Activated gamma-delta T cell treated with Interleukin-2 at 50 U/mL for 16 hours (primary cell): ENCODE results near the gene GARIN3.
"Not testable (repeated sequence)": the region's sequence is repeated elsewhere in the genome, so short reads cannot be mapped to it uniquely, and the experiment has no call there.

Source experiments
- DNase-seq: peaks from one replicate; pipeline ENCODE4 v3.0.0-alpha.2; 2020

Gene GARIN3

DNA sequence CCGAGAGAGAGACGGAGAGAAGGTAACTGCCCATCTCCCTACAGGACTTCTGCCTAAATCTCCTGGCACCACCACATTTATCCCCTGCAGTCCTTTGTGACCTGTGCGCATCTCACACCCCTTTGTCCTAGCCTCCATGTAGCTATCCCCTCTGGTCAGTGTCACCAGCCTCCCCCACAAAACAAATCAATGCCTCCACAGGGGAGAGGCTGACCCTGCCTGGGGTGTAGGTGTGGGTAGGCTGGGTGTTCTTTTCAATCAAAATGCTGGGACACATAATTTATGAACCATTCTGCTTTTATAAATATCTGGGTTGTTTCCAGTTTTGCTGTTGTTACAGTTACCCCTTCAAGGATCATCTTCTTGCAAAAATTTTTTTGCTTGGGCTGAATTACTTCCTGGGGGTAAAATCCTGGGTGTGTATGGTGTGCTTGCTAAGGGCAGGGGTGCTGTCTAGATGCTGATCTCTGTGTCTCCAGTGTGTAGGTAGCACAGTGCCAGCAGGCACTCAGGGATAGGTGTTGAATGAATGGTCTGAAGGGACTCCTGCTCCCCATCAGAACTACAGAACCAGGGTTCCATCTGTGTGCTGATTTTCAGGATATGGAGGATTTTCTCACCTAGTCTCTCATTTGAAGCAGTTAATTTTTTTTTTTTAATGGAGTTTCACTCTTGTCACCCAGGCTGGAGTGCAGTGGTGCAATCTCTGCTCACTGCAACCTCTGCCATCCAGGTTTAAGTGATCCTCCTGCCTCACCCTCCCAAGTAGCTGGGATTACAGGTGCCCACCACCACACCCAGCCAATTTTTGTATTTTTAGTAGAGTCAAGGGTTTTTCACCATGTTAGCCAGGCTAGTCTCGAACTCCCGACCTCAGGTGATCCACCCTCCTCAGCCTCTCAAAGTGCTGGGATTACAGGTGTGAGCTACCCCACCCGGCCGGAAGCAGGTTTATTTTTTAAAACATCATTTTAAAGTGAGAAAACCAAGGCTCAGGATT lies at the start of gene GARIN3:
Gene GARIN3, minus strand, starts transcription at position 51 of the 1,000 bp plus-strand sequence. CDS start 96 bp downstream, outside the sequence.
- DNase-seq = no peak

DNA sequence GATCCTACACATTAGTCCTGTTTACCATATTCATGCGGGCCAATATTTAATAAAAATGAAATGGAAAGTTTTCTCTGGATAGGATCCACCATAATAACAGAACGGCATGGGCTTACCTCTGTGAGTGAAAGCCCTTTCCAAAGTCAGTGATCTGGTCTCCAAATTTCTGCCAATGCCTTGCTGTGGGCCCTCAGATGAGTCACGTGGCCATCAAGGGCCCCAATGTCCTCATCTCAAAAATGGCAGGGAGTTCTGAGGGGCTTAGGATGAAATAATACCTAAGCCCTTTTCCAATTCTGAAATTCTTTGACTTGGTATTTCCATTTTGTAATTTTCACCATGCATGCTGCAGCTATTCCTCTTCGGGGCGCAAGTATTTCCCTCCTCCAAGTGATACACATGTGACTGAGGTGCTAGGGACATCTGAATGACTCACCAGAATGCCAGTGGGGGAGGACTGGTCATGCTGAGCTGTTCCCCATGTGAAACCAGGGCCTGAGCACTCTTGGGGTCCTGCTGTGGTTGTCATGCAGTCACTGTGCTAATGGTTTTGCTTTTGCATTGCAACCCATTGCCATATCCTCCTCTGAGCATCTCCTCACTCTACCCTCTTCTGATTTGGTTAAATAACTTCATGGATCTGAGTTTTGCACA lies 49.6 kb upstream of the GARIN3 start:
- no peak for DNase-seq

- DNase-seq = peak; percentile 29
Measured at GRCh38 chr5:157214861-157215513, 48.9 kb upstream of the GARIN3 start.

- no peak for DNase-seq
Measured at GRCh38 chr5:157214415-157214814, 48.4 kb upstream of the GARIN3 start.

- DNase-seq = no peak
Measured at GRCh38 chr5:157213527-157214243, 47.6 kb upstream of the GARIN3 start.

- DNase-seq = no peak
Measured at GRCh38 chr5:157212307-157212706, 46.2 kb upstream of the GARIN3 start.

- not testable (repeated sequence) for DNase-seq
Measured at GRCh38 chr5:157210652-157211051, 44.6 kb upstream of the GARIN3 start.

GRCh38 chr5:157205708-157206107 lies 39.6 kb upstream of the GARIN3 start:
- DNase-seq = no peak

DNA sequence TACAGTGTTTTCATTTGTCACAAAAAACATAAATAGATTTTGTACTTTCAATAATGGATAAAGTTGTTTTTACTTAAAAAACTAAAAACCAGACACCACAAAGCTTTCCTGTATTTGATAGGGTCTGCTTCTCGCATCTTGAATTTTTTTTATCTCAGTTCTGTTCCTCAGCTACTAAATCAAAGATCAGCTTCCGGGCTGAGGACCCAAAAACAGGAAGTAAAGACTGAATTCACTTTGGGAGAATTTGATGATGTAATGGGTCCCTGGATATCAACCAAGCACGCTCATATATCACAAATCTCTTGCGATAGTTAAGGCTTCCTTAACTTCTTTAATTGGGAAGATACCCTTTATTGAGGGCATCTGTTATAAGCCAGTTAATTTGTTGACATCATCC lies 38.7 kb upstream of the GARIN3 start:
- DNase-seq = no peak

- no peak for DNase-seq
Measured at GRCh38 chr5:157203417-157203816, 37.4 kb upstream of the GARIN3 start.

DNA sequence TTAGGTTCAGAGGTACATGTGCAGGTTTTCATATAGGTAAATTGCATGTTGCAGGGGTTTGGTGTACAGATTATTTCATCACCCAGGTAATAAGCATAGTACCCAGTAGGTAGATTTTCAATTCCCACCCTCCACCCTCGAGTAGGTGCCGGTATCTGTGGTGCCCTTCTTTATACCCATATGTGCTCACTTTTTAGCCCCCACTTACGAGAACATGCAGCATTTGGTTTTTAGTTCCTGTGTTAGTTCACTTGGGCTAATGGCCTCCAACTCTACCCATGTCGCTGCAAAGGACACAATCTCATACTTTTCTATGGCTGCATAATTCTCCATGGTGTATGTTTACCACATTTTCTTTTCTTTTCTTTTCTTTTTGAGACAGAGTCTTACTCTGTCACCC lies 35.8 kb upstream of the GARIN3 start:
- DNase-seq = no peak

DNA sequence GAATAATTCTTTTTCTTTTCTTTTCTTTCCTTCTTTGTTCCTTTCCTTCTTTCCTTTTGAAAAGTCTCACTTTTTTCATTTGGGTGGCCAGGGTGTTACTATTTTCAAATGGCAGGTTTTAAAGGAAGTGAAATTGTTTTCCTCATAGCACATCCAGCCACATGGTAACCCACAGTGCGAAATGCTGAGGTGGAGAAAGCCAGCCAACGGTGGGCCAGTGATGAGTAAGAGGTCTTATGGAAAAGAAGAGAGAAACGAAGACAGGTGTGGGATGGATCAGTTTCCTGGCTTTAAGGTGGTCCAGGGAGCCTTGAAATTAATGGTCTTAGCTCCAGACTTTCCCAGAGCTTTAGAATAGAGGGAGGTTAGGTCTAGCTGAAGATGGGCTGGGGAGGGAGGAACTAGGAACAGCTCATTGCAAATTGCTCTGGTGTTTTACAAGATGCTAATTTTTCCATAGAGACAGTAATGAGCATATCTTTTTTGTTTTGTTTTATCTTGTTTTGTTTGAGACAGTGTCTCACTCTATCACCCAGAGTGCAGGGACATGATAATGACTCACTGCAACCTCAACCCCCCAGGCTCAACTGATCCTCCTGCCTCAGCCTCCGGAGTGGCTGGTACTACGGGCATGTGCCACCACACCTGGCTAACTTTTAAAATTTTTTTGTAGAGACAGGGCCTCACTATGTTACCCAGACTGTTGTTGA lies 32.4 kb upstream of the GARIN3 start:
- peak; percentile 42 for DNase-seq

GRCh38 chr5:157197086-157197485 lies 31.0 kb upstream of the GARIN3 start:
- DNase-seq = no peak

- DNase-seq = no peak
Measured at GRCh38 chr5:157196045-157196444, 30.0 kb upstream of the GARIN3 start.

DNA sequence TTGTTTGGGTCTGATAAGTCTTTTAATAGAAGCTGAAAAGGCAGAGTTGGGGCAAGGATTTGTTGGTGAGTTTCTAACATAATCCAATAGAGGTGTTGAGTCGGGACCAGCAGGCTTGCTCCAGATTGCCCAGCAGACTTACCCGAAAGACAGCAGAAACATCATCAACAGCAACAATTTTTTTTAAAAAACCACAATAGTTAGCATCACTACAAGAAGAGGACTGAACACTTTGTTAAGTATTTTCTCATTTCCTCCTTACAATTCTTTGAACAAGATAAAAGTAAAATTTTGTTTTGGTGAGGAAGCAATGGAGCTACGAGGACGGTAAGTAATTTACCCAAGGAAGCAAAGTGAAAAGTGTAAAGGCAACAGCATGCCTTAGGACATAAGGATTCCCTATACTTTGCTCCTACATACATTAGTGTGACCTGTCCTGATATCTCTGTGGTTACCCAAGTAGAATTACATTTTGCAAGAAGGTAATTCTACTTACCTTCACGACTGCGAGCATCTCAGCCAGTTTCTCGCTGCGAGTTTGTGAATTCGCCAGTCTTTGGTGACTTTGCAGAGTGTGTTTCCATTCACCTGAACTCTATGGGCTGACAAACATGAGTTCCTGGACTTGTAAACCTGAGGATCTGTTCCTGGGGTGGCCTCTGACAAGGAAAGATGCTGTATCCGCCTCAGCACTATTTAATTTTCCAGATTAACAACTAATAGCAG lies 27.8 kb upstream of the GARIN3 start:
- DNase-seq = peak; percentile 27

DNA sequence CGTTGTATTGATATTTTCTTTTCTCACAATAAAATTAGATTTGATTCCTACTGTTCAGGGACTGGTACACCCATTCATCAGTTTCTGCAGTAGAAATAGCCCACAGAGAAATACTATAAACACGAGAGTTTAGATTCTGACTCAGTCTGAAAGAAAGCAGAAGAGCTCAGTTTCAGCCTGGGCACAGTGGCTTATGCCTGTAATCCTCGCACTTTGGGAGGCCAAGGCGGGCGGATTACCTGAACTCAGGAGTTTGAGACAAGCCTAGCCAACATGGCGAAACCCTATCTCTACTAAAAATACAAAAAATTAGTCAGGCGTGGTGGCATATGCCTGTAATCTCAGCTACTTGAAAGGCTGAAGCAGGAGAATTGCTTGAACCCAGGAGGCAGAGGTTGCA lies 23.2 kb upstream of the GARIN3 start:
- no peak for DNase-seq

GRCh38 chr5:157188270-157188669 lies 22.2 kb upstream of the GARIN3 start:
- DNase-seq = no peak

GRCh38 chr5:157187046-157187754 lies 21.1 kb upstream of the GARIN3 start:
- no peak for DNase-seq

- no peak for DNase-seq
Measured at GRCh38 chr5:157186309-157187045, 20.4 kb upstream of the GARIN3 start.

DNA sequence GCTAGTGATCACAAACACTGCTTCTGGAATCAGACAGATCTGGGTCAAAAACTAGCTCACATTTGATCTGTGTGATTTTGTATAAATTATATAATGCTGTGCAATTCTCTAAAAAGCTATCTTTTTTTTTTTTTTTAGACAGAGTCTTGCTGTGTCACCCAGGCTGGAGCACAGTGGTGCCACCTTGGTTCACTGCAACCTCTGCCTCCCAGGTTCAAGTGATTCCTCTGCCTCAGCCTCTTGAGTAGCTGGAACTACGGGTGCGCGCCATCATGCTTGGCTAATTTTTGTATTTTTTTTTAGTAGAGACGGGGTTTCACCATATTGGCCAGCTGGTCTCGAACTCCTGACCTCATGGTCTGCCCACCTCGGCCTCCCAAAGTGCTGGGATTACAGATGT lies 19.1 kb upstream of the GARIN3 start:
- not testable (repeated sequence) for DNase-seq
